ENCODE results near the gene FAM25A. TPM values are rescaled to one million over a fixed set of nuclear protein-coding genes. Genes with fewer than 3 reads are reported as not detected.

The FAM25A gene
- polyA plus RNA-seq, 1 of the 3 experiments (the other 2 are of a cell fraction): not detected

DNA sequence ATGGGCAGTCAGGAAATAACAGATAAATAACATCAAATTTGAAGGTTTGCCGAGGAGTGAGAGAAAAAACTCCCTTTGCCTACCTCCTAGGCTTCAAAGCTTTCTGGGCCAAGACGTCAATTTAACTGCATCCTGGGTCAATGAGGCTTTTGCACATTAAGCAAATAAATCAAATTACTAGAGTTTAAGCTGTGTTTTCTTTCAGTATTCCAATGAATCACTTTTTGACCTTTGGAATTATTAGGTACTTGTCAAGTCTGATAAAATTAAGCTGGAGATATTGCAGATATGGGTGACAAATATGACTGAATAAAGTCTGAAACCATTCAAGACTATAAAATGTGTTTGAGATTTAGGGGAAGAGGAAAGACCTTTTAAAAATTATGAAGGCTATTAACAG is 52.4 kb downstream of the FAM25A start (continued):
- no peak for TF ChIP-seq SIN3A (IDR thresholded peaks at IDR 0.05; ENCODE audit: borderline replicate concordance, low read depth, low read length)
- TF ChIP-seq USF2 (IDR thresholded peaks at IDR 0.05; ENCODE audit: borderline replicate concordance, low read depth, low read length): no peak
- TF ChIP-seq ELF1 (IDR thresholded peaks at IDR 0.05): no peak
- no peak for TF ChIP-seq PBX3 (IDR thresholded peaks at IDR 0.05)
- no peak for TF ChIP-seq FOSL2 (IDR thresholded peaks at IDR 0.05; ENCODE audit: borderline replicate concordance, low read depth)
- no peak for TF ChIP-seq GATA2 (CRISPR knock-in tag; IDR thresholded peaks at IDR 0.05)
- TF ChIP-seq MEF2A (IDR thresholded peaks at IDR 0.05; ENCODE audit: borderline replicate concordance, low read depth): no peak

Small RNA genes within 50 kb of the gene (small RNA-seq; reads per million reads assigned to genes)
- gene AL136982.5 (0 reads per million in 7 experiments), gene BMS1P3 (0 reads per million in 7 experiments), gene FAM25A (0 reads per million in 7 experiments), gene RNU6-529P (0 reads per million in 7 experiments)

Other genes with a start within 250 kb of the FAM25A start
- 0.02 and 0.05 TPM in 2 replicates for gene MMRN2, start 62.7 kb upstream of the FAM25A start, polyA plus RNA-seq (2012; rRNA removed)
- 3.8 and 4.3 TPM in 2 replicates for gene SNCG, start 61.7 kb upstream of the FAM25A start, polyA plus RNA-seq (2012; rRNA removed)
- not detected in 2 replicates for gene ADIRF, start 51.8 kb upstream of the FAM25A start, polyA plus RNA-seq (2012; rRNA removed)
- gene GLUD1, start 74.5 kb downstream of the FAM25A start, polyA plus RNA-seq (2012; rRNA removed): 43.3 and 56.2 TPM in 2 replicates
- gene SHLD2, start 74.9 kb downstream of the FAM25A start, polyA plus RNA-seq (2012; rRNA removed): 4.7 and 6.7 TPM in 2 replicates
- gene NUTM2A, start 205.2 kb downstream of the FAM25A start, polyA plus RNA-seq (2012; rRNA removed): 0.38 and 0.42 TPM in 2 replicates